ENCODE measurements around the gene SKP2.

- TF ChIP-seq CTCF (IDR thresholded peaks at IDR 0.05) (no peak), POLR2A (IDR thresholded peaks at IDR 0.05) (no peak)
Observed at GRCh38 chr5:36180556-36181350, 28.8 kb downstream of the SKP2 start.
